Left colon (tissue), 2 donors: ENCODE measurements around the gene PEX3. TPM values are rescaled to one million over a fixed set of nuclear protein-coding genes. Genes with fewer than 3 reads are reported as not detected.
A peak's percentile ranks its signal among the peaks of the same experiment; 100 is the strongest.
"Not testable (repeated sequence)": the region's sequence is repeated elsewhere in the genome, so short reads cannot be mapped to it uniquely, and the experiment has no call there.

Experiments used
- ATAC-seq: fragments of 200-7000 bp; cut with Tn5 transposase; one replicate; pipeline ENCODE4 v1.9.1; 2020; ENCODE audit warnings: mild to moderate bottlenecking, moderate library complexity
- DNase-seq, 2 donors: peaks; one replicate each; pipeline ENCODE4 v3.0.0-alpha.2; 2020
- intact Hi-C, 2 donors: fragments of 100-400 bp; cut with DNase I in 1 of 2; cut with micrococcal nuclease in 1 of 2; formaldehyde crosslinking; loops; one replicate each; pipeline versions ENCODE4 v1.11.2 to v1.14.0; 2022; cut with DNase I, micrococcal nuclease
- total RNA-seq, 2 donors: library from RNA; stranded (reverse); fragmentation: NEBNext Ultra II Directional; extraction: Animal tissue kit (Norgen Biotek cat#: 25700); gene quantifications; one replicate each; pipeline ENCODE4 v1.2.1, GENCODE V29; 2021
- donor health status: DM: no; HTN: no; CAD: no.
- donor health status: DM: yes; HTN: yes; CAD: no.

Gene PEX3
- total RNA-seq, 2 donors from 2014 or later, result 10.4 to 11.2 TPM

GRCh38 chr6:143496974-143497373 lies 46.4 kb downstream of the PEX3 start:
- DNase-seq (no peak), ATAC-seq (no peak)
- intact Hi-C loops, result no loop called here

- ATAC-seq (no peak), DNase-seq (no peak)
- intact Hi-C loops, result no loop called here
These were observed 47.8 kb downstream of the PEX3 start for GRCh38 chr6:143498428-143498827.

- DNase-seq, result no peak
- ATAC-seq, result no peak
- intact Hi-C loops, result no loop called here
These were observed 51.2 kb downstream of the PEX3 start for GRCh38 chr6:143501851-143502250.

GRCh38 chr6:143504369-143504768 lies 53.8 kb downstream of the PEX3 start:
- ATAC-seq, result no peak
- intact Hi-C loops, result no loop called here
- DNase-seq, result no peak

- no peak for DNase-seq
- ATAC-seq, result no peak
- intact Hi-C loops, result no loop called here
These were observed 54.5 kb downstream of the PEX3 start for GRCh38 chr6:143505111-143505510.

- DNase-seq, result no peak
- ATAC-seq, result no peak
- intact Hi-C loops, result no loop called here
These were observed 54.9 kb downstream of the PEX3 start for GRCh38 chr6:143505537-143505936.

- no peak for ATAC-seq
- no peak for DNase-seq
- intact Hi-C loops, result no loop called here
These were observed 55.6 kb downstream of the PEX3 start for GRCh38 chr6:143506199-143506598.

GRCh38 chr6:143506620-143507019 lies 56.0 kb downstream of the PEX3 start:
- intact Hi-C loops, result no loop called here
- ATAC-seq, result no peak
- DNase-seq, result no peak

- no peak for ATAC-seq
- intact Hi-C loops, result no loop called here
- no peak for DNase-seq
These were observed 56.9 kb downstream of the PEX3 start for GRCh38 chr6:143507358-143508145.

GRCh38 chr6:143510326-143510725 lies 59.7 kb downstream of the PEX3 start:
- DNase-seq, intact Hi-C loops, ATAC-seq: not testable (repeated sequence)

GRCh38 chr6:143510991-143511891 lies 60.6 kb downstream of the PEX3 start, which contains the start of gene FUCA2:
Gene FUCA2, minus strand, starts transcription at chr6:143511720. Its CDS starts 86 bp downstream, at chr6:143511634.
- ATAC-seq (peak; percentile 95), DNase-seq (peak; percentile 95 to 96)
- intact Hi-C loops, result no loop called here

- ATAC-seq, result no peak
- DNase-seq, result peak in 1 of 2 donors; percentile 74
- intact Hi-C loops, result no loop called here
These were observed 62.8 kb downstream of the PEX3 start for GRCh38 chr6:143513410-143513809.

GRCh38 chr6:143515061-143515760 lies 64.6 kb downstream of the PEX3 start:
- intact Hi-C loops, result no loop called here
- ATAC-seq, result no peak
- DNase-seq, result no peak

- ATAC-seq, result no peak
- intact Hi-C loops, result no loop called here
These were observed 65.3 kb downstream of the PEX3 start for GRCh38 chr6:143515766-143516355.

GRCh38 chr6:143516690-143517446 lies 66.3 kb downstream of the PEX3 start:
- peak; percentile 77 for ATAC-seq
- peak in 1 of 2 donors; percentile 49 for DNase-seq
- intact Hi-C loops, result no loop called here

More at GRCh38 chr6:143515766-143516355, 65.3 kb downstream of the PEX3 start:
- DNase-seq, result no peak

GRCh38 chr6:143517447-143517773 lies 66.8 kb downstream of the PEX3 start:
- no peak for ATAC-seq
- intact Hi-C loops, result no loop called here
- DNase-seq, result no peak

- ATAC-seq (no peak), DNase-seq (no peak)
- intact Hi-C loops, result no loop called here
These were observed 71.5 kb downstream of the PEX3 start for GRCh38 chr6:143522039-143522600.

GRCh38 chr6:143525356-143525755 lies 74.8 kb downstream of the PEX3 start:
- intact Hi-C loops, result no loop called here
- ATAC-seq, result no peak
- no peak for DNase-seq
